HG02798 (cell line): ENCODE measurements around the gene ARID5B.

Experiments
- ATAC-seq: cut with Tn5 transposase; IDR thresholded peaks from one replicate; pipeline ENCODE4 v1.9.1; 2021; ENCODE audit warnings: mild to moderate bottlenecking; ENCODE audit not compliant: unreplicated experiment, poor library complexity

ARID5B gene

GRCh38 chr10:62082729-62083411 is 181.4 kb downstream of the ARID5B start:
- ATAC-seq, result peak; percentile 24

GRCh38 chr10:62083412-62084267 is 182.1 kb downstream of the ARID5B start:
- ATAC-seq, result no peak

- no peak for ATAC-seq
These were observed 183.0 kb downstream of the ARID5B start for GRCh38 chr10:62084451-62084850.

- ATAC-seq, result no peak
These were observed 183.9 kb downstream of the ARID5B start for GRCh38 chr10:62085404-62085803.

- no peak for ATAC-seq
These were observed 184.3 kb downstream of the ARID5B start for GRCh38 chr10:62085821-62086220.

- no peak for ATAC-seq
These were observed 185.8 kb downstream of the ARID5B start for GRCh38 chr10:62087329-62087728.

- no peak for ATAC-seq
These were observed 187.3 kb downstream of the ARID5B start for GRCh38 chr10:62088786-62089185.

- ATAC-seq, result no peak
These were observed 191.0 kb downstream of the ARID5B start for GRCh38 chr10:62092301-62093030.

GRCh38 chr10:62093863-62094291 is 192.4 kb downstream of the ARID5B start:
- no peak for ATAC-seq

- no peak for ATAC-seq
These were observed 194.0 kb downstream of the ARID5B start for GRCh38 chr10:62095181-62096122.

GRCh38 chr10:62096256-62096933 is 194.9 kb downstream of the ARID5B start:
- ATAC-seq, result no peak

GRCh38 chr10:62098278-62099121 is 197.0 kb downstream of the ARID5B start:
- ATAC-seq, result no peak

GRCh38 chr10:62099299-62099698 is 197.8 kb downstream of the ARID5B start:
- no peak for ATAC-seq

GRCh38 chr10:62103857-62104256 is 202.4 kb downstream of the ARID5B start:
- no peak for ATAC-seq

GRCh38 chr10:62106929-62107519 is 205.5 kb downstream of the ARID5B start:
- no peak for ATAC-seq

- ATAC-seq, result no peak
These were observed 207.5 kb downstream of the ARID5B start for GRCh38 chr10:62108759-62109586.

GRCh38 chr10:62109587-62110293 is 208.2 kb downstream of the ARID5B start:
- ATAC-seq, result peak; percentile 66
